ENCODE data around the gene EXOC7.

DNA sequence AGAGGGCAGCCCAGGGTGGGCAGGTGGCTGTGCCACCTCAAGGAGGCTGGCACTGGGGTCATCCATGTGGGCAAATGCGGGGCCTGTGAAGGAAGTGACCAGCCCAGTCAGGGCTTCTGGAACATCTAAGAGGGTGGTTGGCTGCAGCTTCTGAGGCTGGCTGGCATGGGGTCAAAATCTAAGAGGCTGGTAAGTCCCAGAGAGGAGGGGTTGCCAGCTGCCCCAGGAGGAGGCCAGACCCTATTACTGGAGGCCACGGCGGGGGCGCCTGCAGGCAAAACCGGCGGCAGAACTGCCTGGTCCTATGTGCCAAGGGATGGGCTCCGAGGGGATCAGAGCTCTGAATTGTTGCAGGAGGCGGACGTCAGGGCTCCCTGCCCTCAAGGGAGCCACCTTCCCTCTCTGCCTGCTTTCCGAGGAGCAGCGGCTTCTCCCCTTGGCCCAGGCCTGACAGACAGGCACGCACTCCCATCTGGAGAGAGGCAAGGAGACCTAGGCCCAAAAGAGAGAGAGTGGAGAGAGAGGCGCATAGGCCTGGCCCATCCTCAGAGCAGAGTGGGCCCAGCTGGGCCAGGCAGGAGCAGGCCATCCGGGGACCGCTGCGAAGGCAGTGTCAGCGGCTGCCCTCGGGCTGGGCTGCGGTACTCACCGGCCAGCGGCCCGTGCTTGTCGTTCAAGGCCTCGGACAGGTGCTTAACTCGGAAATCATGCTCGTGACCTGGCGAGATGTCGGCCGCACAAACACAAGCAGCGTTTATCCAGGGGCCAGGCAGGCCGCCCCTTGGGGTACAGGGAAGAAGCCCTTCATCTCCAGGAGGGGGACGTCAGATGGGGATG is 13.7 kb downstream of the EXOC7 start:
- TF ChIP-seq CTCF (IDR thresholded peaks at IDR 0.05; ENCODE audit: borderline replicate concordance, extremely low read depth, low read length, poor library complexity, severe bottlenecking) (no peak), EZH2 (IDR thresholded peaks at IDR 0.05; ENCODE audit: borderline replicate concordance, low read depth, low read length, severe bottlenecking) (no peak)
